Fibroblast of lung (primary cell): Measurements from ENCODE around the gene MRS2. TPM values are rescaled to one million over a fixed set of nuclear protein-coding genes. Genes with fewer than 3 reads are reported as not detected.
"Not testable (repeated sequence)": the region's sequence is repeated elsewhere in the genome, so short reads cannot be mapped to it uniquely, and the experiment has no call there.

ENCODE experiments used
- DNase-seq, 2 donors: peaks; one replicate each; pipeline versions ENCODE4 v3.0.0 to v3.0.0-alpha.2; 2010; ENCODE audit warnings: low read depth in 2 of 2
- H2AFZ ChIP-seq: 2 replicates; pipeline ENCODE4 v1.5.1; 2012; ENCODE audit warnings: low read length, control low read depth, inconsistent platforms
- H3K27ac ChIP-seq: 2 replicates; pipeline ENCODE4 v1.5.1; 2011; ENCODE audit warnings: low read length, control low read depth; ENCODE audit not compliant: insufficient read depth
- H3K27me3 ChIP-seq: 2 replicates; pipeline ENCODE4 v1.5.1; 2011; ENCODE audit warnings: mild to moderate bottlenecking, low read length; ENCODE audit not compliant: control insufficient read depth, insufficient read depth
- H3K36me3 ChIP-seq: 2 replicates; pipeline ENCODE4 v1.5.1; 2011; ENCODE audit warnings: low read length; ENCODE audit not compliant: control insufficient read depth, insufficient read depth
- H3K4me1 ChIP-seq: 2 replicates; pipeline ENCODE4 v1.5.1; 2011; ENCODE audit warnings: low read length; ENCODE audit not compliant: control insufficient read depth, insufficient read depth; ENCODE audit errors: extremely low read depth
- H3K4me2 ChIP-seq: 2 replicates; pipeline ENCODE4 v1.5.1; 2011; ENCODE audit warnings: low read length, control low read depth; ENCODE audit not compliant: insufficient read depth; ENCODE audit errors: extremely low read depth
- H3K4me3 ChIP-seq, 4 experiments: fragments of 200-600 bp in 1 of 4; sonication (generic) in 1 of 4; replicated peaks in 1 of 4; 2 replicates each; pipeline ENCODE4 v1.5.1; 2011 to 2016; ENCODE audit warnings: low read length in 4 of 4, low read depth in 3 of 4, mild to moderate bottlenecking in 3 of 4, control low read depth in 2 of 4, inconsistent platforms in 1 of 4, mixed read lengths in 1 of 4; ENCODE audit not compliant: insufficient read depth in 1 of 4; ENCODE audit errors: control extremely low read depth in 1 of 4
- H3K79me2 ChIP-seq: 2 replicates; pipeline ENCODE4 v1.5.1; 2012; ENCODE audit warnings: mild to moderate bottlenecking, low read length, inconsistent platforms; ENCODE audit not compliant: control insufficient read depth, insufficient read depth
- H3K9ac ChIP-seq: 2 replicates; pipeline ENCODE4 v1.5.1; 2011; ENCODE audit warnings: mild to moderate bottlenecking, low read length, control low read depth; ENCODE audit not compliant: insufficient read depth
- H3K9me3 ChIP-seq: 2 replicates; pipeline ENCODE4 v1.5.1; 2012; ENCODE audit warnings: low read depth, low read length; ENCODE audit not compliant: control insufficient read depth, insufficient read depth
- H4K20me1 ChIP-seq: 2 replicates; pipeline ENCODE4 v1.5.1; 2011; ENCODE audit warnings: low read length; ENCODE audit not compliant: control insufficient read depth, insufficient read depth; ENCODE audit errors: extremely low read depth
- CTCF ChIP-seq, 2 donors: IDR thresholded peaks in 1 of 2; conservative IDR thresholded peaks in 1 of 2; 1 replicate in 1 of 2; 2 replicates in 1 of 2; pipeline ENCODE4 v1.5.1; 2011 to 2012; ENCODE audit warnings: low read length in 2 of 2, control low read depth in 1 of 2, inconsistent platforms in 1 of 2, low read depth in 1 of 2, mild to moderate bottlenecking in 1 of 2
- EZH2 ChIP-seq: IDR thresholded peaks from 2 replicates; pipeline ENCODE4 v1.5.1; 2012; ENCODE audit warnings: low read length, control low read depth, mild to moderate bottlenecking; ENCODE audit errors: missing control alignments
- polyA plus RNA-seq, 2 donors: library from polyadenylated mRNA; depleted of rRNA in 1 of 2; stranded (reverse) in 1 of 2; unstranded in 1 of 2; fragments of >200 nt; gene quantifications; 2 replicates each; pipeline ENCODE4 v1.2.1, GENCODE V29; 2011 to 2012; ENCODE audit warnings: missing spikeins in 1 of 2
- total RNA-seq: library from RNA; depleted of rRNA; stranded (reverse); fragments of >200 nt; gene quantifications from 2 replicates; pipeline ENCODE4 v1.2.1, GENCODE V29; 2014

MRS2 gene
- total and polyA plus RNA-seq, 2 donors (not counting 1 experiment from before 2014, with no cell fraction given), result 12.6 to 19.9 TPM

GRCh38 chr6:24396824-24397223, 5.9 kb upstream of the MRS2 start:
- no peaks in the 10 kb centered on the region for H4K20me1 ChIP-seq
- no peak overlapping the region for H3K4me3 ChIP-seq
- no peaks in the 10 kb centered on the region for H3K79me2 ChIP-seq
- no peak for DNase-seq
- H3K27ac ChIP-seq, result no peak overlapping the region
- H3K36me3 ChIP-seq, result no peaks in the 10 kb centered on the region
- H3K9me3 ChIP-seq, result no peaks in the 10 kb centered on the region
- no peaks in the 10 kb centered on the region for H3K27me3 ChIP-seq
- no peak overlapping the region for H3K4me2 ChIP-seq
- no peaks in the 10 kb centered on the region for H3K4me1 ChIP-seq
- no peak overlapping the region for H3K9ac ChIP-seq
- H2AFZ ChIP-seq, result no peak overlapping the region
- TF ChIP-seq CTCF (conservative IDR thresholded peaks at IDR 0.05 in 1 of 2, IDR thresholded peaks at IDR 0.05 in 1 of 2; ENCODE audit: low read depth in 1 of 2, low read length in 2 of 2) (no peak), EZH2 (no peak)

- no peak overlapping the region for H2AFZ ChIP-seq
- no peak overlapping the region for H3K4me2 ChIP-seq
- H3K4me3 ChIP-seq, result no peak overlapping the region
- no peaks in the 10 kb centered on the region for H4K20me1 ChIP-seq
- TF ChIP-seq CTCF (conservative IDR thresholded peaks at IDR 0.05 in 1 of 2, IDR thresholded peaks at IDR 0.05 in 1 of 2; ENCODE audit: low read depth in 1 of 2, low read length in 2 of 2) (no peak), EZH2 (no peak)
- H3K79me2 ChIP-seq, result peaks cover 1% of the 10 kb centered on the region
- no peaks in the 10 kb centered on the region for H3K27me3 ChIP-seq
- H3K4me1 ChIP-seq, result no peaks in the 10 kb centered on the region
- no peak overlapping the region for H3K27ac ChIP-seq
- no peaks in the 10 kb centered on the region for H3K36me3 ChIP-seq
- H3K9me3 ChIP-seq, result no peaks in the 10 kb centered on the region
- no peak overlapping the region for H3K9ac ChIP-seq
- DNase-seq, result no peak
These were observed 5.1 kb upstream of the MRS2 start for GRCh38 chr6:24397631-24398030.

GRCh38 chr6:24400045-24401039, 2.4 kb upstream of the MRS2 start:
- H3K4me3 ChIP-seq, H3K27ac ChIP-seq, H3K4me1 ChIP-seq, H3K9me3 ChIP-seq, H4K20me1 ChIP-seq, H3K27me3 ChIP-seq, H3K9ac ChIP-seq, H3K36me3 ChIP-seq, H3K4me2 ChIP-seq, H2AFZ ChIP-seq, DNase-seq: not testable (repeated sequence)
- peaks cover 20% of the 10 kb centered on the region for H3K79me2 ChIP-seq
